NCI-H446 (cell line): Measurements from ENCODE around the gene RASSF4.

ENCODE experiments used
- DNase-seq, 2 experiments: peaks; one replicate each; lab custom pipeline; 2025; lab: John Stamatoyannopoulos, UW

Gene RASSF4

DNA sequence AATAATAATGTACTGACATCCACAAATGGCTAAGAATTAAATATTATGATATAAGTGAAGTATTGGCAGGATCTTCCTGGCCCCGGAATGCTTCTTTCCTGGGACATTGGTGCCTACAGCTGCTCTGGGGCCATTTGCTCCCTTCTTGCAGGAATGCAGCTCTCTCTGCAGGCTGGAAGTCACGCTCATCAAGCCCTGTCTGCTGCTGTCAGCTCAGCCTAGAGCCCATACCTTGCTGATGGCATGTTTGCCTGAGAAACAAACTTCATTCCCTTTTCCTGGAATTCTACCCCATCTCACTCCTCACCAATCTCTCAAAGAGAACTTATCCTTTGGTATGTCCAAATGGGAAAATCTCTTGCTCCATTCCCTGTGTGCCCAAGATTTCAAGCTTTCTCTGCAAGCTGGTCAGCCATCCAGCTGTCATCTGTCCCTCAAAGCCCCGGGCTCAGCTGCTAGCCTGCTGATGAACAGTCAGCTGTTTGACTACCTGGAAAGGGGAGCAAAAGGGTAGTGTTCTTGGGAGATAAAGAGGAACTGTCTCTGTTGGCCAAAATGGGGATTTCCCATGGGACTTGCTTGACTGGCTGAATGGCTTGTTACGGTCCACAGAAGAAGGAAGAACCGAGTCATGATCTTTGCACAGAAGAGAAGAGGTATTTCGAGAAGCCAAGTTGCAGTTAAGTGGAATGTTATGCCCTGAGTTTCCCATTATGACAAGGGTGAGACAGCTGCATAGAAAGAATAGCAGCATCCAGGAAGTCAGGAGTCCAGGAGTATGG, 12.0 kb upstream of the RASSF4 start:
- DNase-seq, result no peak

- DNase-seq, result no peak
Observed at GRCh38 chr10:44948642-44949041, 11.0 kb upstream of the RASSF4 start.

DNA sequence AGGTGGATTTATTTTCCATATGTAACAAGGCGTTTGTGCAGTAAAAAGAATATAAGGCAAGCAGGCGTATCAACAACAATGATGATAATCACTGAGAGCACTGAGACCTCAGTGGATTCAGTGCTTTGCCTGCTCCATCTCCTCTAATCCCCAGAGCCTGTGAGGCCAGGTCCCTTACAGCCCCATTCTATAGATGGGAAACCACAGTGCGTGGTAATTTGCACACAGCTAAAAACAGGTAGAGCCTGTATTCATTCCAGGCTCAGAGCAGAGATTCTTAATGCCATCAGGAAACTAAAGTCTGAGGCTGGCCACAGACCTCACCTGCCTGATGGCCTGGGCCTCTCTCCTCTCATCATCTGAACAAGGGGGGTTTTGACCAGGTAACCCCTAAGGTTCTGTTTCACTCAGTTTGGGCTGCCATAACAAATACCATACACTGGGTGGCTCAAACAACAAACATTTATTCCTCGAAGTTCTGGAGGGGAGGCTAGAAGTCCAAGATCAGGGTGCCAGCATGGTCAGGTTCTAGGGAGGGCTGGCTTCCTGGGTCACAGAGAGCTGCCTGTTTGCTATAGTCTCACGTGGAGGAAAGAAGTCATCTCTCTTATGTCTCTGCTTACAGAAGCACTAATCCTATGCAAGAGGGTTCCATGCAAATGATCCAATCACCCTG, 10.3 kb upstream of the RASSF4 start:
- no peak for DNase-seq

DNA sequence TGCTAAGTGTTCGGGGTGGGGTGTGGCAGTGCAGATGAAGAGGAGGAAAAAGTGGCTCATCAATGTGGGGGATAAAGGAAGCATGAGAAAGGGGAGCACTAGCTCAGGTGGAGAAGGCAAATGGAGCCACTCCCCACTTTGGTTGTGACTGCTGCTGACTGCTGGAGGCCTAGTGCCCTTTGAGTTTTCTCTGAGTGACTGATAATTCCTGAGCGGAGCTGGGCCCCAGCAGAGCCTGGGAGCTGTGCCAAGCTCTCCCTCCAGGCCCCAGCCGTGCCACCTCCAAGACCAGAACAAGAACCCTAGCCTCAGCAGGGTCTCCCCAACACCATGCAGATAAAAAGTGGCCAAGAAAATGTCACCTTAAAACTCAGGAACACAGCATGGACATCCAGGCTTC, 9.7 kb upstream of the RASSF4 start:
- DNase-seq, result no peak

- no peak for DNase-seq
Observed at GRCh38 chr10:44950326-44951225, 9.0 kb upstream of the RASSF4 start.

DNA sequence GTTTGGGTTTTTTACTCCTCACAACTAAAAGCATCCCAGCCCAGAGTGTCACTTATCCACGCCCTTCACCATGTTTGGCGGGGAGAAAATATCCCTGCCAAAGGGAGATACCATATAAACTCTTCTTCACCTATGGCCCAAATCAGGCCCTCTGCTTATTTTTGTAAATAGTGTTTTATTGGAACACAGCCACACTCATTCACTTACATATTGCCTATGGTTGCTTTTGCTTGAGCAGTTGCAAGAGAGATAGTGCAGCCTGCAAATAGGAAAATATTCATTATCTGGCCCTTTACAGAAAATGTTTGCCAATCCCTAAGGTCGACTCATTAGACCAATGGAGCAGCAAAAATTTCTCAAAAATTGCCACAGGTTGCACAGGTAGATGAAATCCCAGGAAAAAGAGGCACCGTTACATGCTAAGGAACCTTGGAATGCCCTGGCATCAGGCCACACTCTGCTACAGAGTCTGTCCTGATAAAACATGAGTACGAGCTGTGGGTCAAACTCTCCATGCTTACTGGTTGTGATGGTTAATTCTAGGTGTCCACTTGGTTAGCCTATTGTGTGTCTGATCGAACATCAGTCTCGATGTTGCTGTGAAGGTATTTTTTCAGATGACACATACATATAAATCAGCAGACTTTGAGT, 7.9 kb upstream of the RASSF4 start:
- DNase-seq, result no peak

GRCh38 chr10:44952779-44953231, 6.8 kb upstream of the RASSF4 start:
- no peak for DNase-seq

DNA sequence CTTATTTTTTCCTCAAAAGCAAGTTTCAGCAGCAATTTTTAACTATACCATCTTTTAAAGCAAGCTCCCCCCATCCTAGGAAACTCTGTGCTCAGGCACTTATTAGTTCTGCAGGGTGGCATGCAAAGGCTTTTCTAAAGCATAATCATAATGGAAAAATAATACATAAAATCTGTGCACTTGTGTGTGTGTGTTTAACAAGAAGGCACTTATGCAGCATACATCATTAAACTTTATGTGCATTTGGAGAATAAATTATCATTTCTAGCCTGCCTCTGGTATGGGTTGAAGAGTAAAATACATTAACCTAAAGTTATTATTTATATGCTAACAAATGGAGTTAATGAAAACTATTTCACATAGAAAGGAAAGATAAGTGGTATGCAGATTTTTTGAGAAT, 5.6 kb upstream of the RASSF4 start:
- no peak for DNase-seq

- DNase-seq, result no peak
Observed at GRCh38 chr10:44954962-44955361, 4.6 kb upstream of the RASSF4 start.

DNA sequence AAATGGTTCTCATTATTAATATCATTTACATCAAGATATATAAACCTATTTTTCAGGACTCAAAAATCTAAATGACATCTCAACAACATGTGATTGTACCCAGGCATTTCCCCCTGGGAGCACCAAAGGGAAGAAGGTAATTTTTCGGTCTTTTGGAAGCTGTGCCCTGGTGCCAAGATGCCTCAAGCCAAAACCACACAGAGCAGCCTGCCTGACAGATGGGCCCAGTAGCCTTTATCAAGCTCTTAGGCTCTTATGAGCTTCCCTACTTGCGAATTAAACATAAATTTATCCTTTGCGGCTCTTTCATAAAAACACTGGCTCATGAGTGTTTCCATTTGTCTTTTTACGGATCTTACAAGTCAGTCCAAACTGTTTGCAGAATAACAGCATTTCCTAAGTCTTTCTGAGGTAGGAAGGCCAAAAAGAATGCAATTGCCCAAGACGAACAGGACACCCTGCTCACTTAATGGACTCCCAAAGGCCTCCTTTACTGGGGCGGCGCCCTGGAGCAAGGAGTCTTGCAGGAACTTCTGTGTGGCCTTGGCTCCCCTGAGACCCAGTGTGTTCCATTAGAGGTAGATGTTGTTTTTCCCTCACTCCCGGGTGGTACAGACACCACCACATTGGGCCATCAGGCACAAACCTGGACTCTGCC, 4.1 kb upstream of the RASSF4 start:
- DNase-seq, result peak in 1 of 2 experiments; percentile 49

DNA sequence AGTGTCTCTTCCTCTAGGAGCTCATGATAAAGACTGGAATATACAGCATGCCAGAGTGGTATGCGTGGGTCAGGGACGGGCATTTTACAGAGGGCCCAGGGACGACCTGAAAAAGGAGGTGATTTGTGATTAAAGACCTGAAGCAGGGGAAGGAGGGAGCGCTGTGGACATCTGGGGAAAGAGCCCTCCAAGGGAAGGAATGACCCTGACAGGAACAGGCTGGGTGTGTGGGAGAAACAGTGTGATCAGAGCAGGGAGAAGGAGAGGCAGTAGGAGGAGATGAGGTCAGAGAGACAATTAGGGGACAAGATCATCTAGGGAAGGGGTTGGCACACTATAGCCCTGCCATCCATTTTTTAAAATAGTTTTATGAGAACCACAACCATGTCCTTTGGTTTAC, 3.4 kb upstream of the RASSF4 start:
- no peak for DNase-seq

DNA sequence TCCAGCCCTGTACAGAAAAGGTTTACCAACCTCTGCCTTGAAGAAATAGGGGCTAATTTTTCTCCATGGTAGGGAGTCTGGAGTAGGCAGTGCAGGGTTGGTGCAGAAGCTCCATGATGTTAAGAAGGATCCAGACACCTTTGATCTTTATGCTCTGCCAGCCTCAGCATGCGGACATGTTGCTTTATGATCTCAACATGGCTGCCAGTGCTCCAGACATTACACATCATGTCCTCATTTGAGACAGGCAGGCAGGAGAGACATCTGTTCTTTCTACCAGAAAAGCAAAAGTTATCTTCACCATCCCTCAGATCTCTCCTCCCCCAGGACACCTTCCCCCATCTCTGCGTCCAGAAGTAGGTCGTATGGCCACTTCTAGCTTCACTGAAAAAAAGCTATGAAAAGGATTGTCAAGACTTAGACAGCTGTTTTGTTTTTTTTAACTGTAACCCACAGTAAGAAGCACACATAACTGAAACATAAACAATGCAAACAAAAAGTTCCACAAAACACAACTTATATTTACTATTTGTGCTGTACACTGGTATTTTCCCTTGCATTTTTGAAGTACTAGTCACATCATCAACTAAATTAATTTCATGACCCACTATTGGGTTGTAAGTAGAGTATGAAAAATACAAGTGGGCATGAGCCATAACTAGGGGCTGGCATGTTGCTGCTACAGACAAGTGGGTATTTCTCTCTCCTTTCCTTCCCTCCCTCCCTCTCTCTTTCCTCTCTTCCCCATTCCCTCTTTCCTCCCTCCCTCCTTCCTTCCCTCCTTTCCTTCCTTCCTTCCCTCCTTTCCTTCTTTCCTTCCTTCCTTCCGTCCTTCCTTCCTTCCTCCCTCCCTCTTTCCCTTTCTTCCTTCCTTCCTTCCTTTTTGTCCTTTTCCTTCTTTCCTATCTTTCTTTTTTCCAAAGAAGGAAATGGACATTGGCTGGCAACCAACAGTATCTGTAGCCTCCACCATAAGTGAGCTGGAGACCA, 2.6 kb upstream of the RASSF4 start:
- no peak for DNase-seq

GRCh38 chr10:44958196-44958897, 1.3 kb upstream of the RASSF4 start:
- no peak for DNase-seq

- no peak for DNase-seq
Observed at GRCh38 chr10:44958898-44959246, 730 bp upstream of the RASSF4 start.

GRCh38 chr10:44960088-44960460, 472 bp downstream of the RASSF4 start:
- DNase-seq, result no peak

DNA sequence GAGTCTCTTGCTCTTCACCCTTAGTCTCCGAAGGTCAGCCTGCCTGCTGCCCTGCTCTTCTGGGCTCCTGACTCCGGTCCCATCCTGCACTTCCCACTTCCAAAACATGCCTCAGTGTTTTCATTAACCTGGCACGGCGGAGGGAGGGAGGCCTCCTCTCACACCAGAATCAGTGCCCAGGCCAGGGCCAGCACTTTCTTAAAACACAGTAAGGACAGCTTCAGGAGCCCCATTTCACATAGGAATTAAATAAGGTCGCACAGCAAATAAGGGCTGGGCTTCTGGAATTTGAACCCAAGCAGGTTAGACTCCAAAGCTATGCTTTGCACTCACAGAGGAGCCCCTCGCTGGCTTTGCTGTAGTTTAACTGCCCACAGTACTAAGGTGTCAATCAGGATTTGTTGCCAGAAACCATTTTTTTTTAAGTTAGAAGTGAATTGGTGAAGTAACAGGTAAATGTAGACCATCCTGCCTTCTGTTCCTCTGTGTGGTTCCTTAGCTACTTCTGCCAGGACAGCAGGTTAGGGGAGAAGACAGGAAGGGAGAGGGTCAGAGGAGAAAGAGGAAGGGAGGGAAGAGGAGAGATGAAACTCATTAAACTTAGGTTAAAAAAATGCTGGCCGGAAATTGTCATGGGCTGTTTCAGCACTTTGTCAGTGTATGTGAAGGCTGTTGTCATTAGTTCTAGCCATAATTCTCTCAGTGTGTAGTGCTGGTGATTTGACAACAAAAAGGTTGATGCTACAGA, 1.1 kb downstream of the RASSF4 start:
- no peak for DNase-seq

DNA sequence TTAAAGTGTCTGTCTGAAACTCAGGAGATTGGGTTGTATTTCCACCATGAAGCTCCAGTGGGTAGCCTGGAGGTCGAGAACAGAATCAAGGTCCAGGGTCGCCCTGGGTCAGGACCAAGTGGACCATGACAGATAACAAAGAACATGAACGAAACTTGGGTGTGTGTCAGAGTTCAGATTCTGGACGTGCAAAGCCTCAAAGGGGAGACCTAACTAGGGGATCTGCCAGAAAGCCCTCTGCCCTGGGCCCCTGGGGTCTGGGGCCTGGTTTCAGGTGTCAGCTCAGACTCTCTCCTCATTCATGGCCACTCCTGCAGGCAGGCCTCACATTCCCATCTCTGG, 1.6 kb downstream of the RASSF4 start:
- DNase-seq, result no peak

GRCh38 chr10:44961931-44962750, 2.5 kb downstream of the RASSF4 start:
- no peak for DNase-seq
